Measurements from ENCODE around the gene FAM110A. TPM values are rescaled to one million over a fixed set of nuclear protein-coding genes. Genes with fewer than 3 reads are reported as not detected.
A peak's percentile ranks its signal among the peaks of the same experiment; 100 is the strongest.
"Not testable (repeated sequence)": the region's sequence is repeated elsewhere in the genome, so short reads cannot be mapped to it uniquely, and the experiment has no call there.

Gene FAM110A
- total RNA-seq, 1 donor from 2014 or later = 14.3 TPM

- peak; percentile 42 for DNase-seq (ENCODE audit: extremely low spot score, unreplicated experiment)
- Mint-ChIP-seq H3K4me3 (no peak overlapping the region), H3K27me3 (no peaks in the 10 kb centered on the region), H3K36me3 (no peaks in the 10 kb centered on the region), H3K27ac (no peak overlapping the region), H3K4me1 (ENCODE audit: unreplicated experiment) (peaks cover 13% of the 10 kb centered on the region), H3K9me3 (no peaks in the 10 kb centered on the region)
- no peak for TF ChIP-seq CTCF (conservative IDR thresholded peaks at IDR 0.05)
Measured at GRCh38 chr20:825710-826421, 7.6 kb upstream of the FAM110A start.

- H3K4me3 Mint-ChIP-seq = no peak overlapping the region
- no peaks in the 10 kb centered on the region for H3K9me3 Mint-ChIP-seq
- DNase-seq (ENCODE audit: extremely low spot score, unreplicated experiment) = peak; percentile 51
- TF ChIP-seq CTCF (conservative IDR thresholded peaks at IDR 0.05) = no peak
- H3K27me3 Mint-ChIP-seq = no peaks in the 10 kb centered on the region
- H3K36me3 Mint-ChIP-seq = no peaks in the 10 kb centered on the region
- no peak overlapping the region for H3K27ac Mint-ChIP-seq
- H3K4me1 Mint-ChIP-seq (ENCODE audit: unreplicated experiment) = peaks cover 8% of the 10 kb centered on the region
Measured at GRCh38 chr20:826695-827323, 6.7 kb upstream of the FAM110A start.

- H3K9me3 Mint-ChIP-seq; H3K27ac Mint-ChIP-seq; H3K36me3 Mint-ChIP-seq; H3K4me1 Mint-ChIP-seq (ENCODE audit: unreplicated experiment); H3K27me3 Mint-ChIP-seq; H3K4me3 Mint-ChIP-seq: not testable (repeated sequence)
- DNase-seq (ENCODE audit: extremely low spot score, unreplicated experiment) = peak; percentile 32
Measured at GRCh38 chr20:827981-828380, 5.5 kb upstream of the FAM110A start.

GRCh38 chr20:828987-829386 lies 4.5 kb upstream of the FAM110A start:
- Mint-ChIP-seq H3K4me3 (no peak overlapping the region), H3K27me3 (peaks cover 4% of the 10 kb centered on the region), H3K9me3 (no peaks in the 10 kb centered on the region), H3K27ac (peak overlapping the region; percentile 62), H3K4me1 (ENCODE audit: unreplicated experiment) (peaks cover 13% of the 10 kb centered on the region), H3K36me3 (no peaks in the 10 kb centered on the region)
- DNase-seq (ENCODE audit: extremely low spot score, unreplicated experiment) = peak; percentile 40
- TF ChIP-seq CTCF (conservative IDR thresholded peaks at IDR 0.05) = no peak

- no peak for DNase-seq (ENCODE audit: extremely low spot score, unreplicated experiment)
- TF ChIP-seq CTCF (conservative IDR thresholded peaks at IDR 0.05) = no peak
- Mint-ChIP-seq H3K4me3 (no peak overlapping the region), H3K36me3 (no peaks in the 10 kb centered on the region), H3K9me3 (no peaks in the 10 kb centered on the region), H3K27me3 (peaks cover 4% of the 10 kb centered on the region), H3K27ac (peak overlapping the region; percentile 62), H3K4me1 (ENCODE audit: unreplicated experiment) (peaks cover 17% of the 10 kb centered on the region)
Measured at GRCh38 chr20:829551-829950, 4.0 kb upstream of the FAM110A start.

GRCh38 chr20:830011-830521 lies 3.4 kb upstream of the FAM110A start:
- DNase-seq (ENCODE audit: extremely low spot score, unreplicated experiment) = no peak
- no peak for TF ChIP-seq CTCF (conservative IDR thresholded peaks at IDR 0.05)
- Mint-ChIP-seq H3K27me3 (peaks cover 4% of the 10 kb centered on the region), H3K27ac (no peak overlapping the region), H3K9me3 (no peaks in the 10 kb centered on the region), H3K36me3 (no peaks in the 10 kb centered on the region), H3K4me3 (no peak overlapping the region), H3K4me1 (ENCODE audit: unreplicated experiment) (peaks cover 21% of the 10 kb centered on the region)
